HG02623 (cell line): Measurements from ENCODE around the gene ASB4.

ENCODE experiments used
- ATAC-seq: cut with Tn5 transposase; IDR thresholded peaks from one replicate; pipeline ENCODE4 v1.9.1; 2021; ENCODE audit warnings: moderate library complexity; ENCODE audit not compliant: unreplicated experiment

ASB4 gene

GRCh38 chr7:95525503-95525902, 39.8 kb downstream of the ASB4 start:
- ATAC-seq: no peak

- no peak for ATAC-seq
These were observed 40.5 kb downstream of the ASB4 start for GRCh38 chr7:95526128-95526738.

- peak; percentile 65 for ATAC-seq
These were observed 41.5 kb downstream of the ASB4 start for GRCh38 chr7:95527033-95527775.

DNA sequence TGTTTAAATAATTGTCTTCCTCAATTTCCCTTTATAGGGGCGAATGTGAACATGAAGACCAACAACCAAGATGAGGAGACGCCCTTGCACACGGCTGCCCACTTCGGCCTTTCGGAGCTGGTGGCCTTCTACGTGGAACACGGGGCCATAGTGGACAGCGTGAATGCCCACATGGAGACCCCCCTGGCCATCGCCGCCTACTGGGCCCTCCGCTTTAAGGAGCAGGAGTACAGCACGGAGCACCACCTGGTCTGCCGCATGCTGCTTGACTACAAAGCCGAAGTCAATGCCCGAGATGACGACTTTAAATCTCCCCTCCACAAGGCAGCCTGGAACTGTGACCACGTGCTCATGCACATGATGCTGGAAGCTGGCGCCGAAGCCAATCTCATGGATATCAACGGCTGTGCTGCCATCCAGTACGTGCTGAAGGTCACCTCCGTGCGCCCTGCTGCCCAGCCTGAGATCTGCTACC, 42.1 kb downstream of the ASB4 start:
- no peak for ATAC-seq

DNA sequence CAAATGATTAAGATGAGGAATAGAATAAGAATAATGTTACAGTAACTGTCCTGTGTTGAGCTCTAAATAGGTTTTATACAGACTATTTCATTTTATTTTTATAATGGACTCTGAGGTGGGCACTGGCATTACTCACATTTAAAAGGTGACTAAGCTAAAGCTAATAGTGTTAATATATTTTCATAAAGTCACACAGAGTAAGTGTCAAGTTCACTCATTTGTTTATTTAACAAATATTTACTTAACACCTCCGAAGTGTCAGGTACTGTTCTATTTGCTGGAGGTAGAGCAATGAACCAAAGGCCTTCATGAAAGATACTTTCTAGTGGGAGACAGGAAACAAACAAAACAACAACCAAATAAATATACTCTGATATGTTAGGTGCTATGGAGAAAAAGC, 44.0 kb downstream of the ASB4 start:
- ATAC-seq: no peak

DNA sequence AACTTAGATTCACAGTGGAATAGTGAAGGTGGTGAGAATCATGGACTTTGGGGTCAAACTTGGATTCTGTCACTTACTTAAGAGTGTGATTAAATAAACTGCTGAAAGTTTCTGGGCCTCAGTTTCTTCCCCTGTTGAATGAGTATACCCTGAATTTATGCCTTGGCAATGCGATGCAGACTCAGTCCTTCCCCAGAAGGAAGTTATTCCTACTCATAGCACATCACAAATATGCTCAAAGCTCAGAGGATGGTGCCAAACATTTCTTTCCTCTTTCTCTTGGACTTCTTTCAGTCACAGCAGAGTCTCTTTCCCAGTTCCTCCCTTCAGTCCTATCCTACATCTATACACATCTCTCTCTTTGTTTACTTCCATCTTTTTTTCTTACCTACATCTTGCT, 45.1 kb downstream of the ASB4 start:
- ATAC-seq: no peak

- no peak for ATAC-seq
These were observed 46.0 kb downstream of the ASB4 start for GRCh38 chr7:95531605-95532219.

GRCh38 chr7:95534796-95535195, 49.1 kb downstream of the ASB4 start:
- ATAC-seq: no peak

- no peak for ATAC-seq
These were observed 49.9 kb downstream of the ASB4 start for GRCh38 chr7:95535662-95536061.

DNA sequence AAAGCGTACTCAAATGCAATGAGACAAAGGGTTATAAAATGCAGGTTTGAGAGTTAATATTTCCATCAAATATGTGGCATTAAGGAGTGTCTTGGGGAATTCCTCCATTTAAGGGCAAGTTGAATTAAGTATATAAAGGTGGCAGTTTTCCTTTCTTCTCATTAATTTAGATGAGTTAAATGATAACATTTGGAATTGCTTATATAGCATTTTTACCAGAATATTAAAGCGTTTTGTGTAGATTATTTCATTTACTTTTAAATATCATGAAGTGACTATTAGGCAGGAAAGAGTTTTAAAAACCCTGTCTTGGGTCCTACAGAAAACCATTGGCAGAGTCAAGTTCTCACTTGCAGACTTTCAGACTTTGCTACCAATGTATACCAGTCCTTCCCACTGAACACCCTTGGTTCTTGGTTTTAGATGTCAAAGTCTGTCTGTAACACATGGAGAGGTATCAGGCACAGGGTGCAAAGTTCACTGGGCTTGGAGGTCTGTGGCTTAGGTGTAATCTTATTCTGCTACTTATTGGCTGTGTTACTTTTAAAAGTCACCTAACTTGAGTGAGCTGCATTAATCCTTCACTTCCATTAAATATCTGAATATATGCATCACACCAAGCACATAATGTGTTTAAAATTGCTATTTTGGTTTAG, 51.0 kb downstream of the ASB4 start:
- no peak for ATAC-seq

DNA sequence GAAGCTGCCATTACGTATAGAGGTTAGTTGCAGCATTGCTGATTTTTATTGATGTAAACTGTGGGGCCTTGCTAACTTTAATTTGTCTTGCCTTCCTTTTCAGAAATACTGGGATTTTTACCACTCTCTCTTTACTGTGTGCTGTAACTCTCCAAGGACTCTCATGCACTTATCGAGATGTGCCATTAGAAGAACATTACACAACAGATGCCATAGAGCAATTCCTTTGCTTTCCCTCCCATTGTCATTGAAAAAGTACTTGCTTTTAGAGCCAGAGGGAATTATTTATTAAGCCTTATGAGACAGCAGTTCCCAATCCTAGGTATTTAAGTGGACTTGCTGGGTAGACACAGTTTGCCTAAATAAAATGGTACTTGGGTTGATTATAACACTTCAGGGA, 51.7 kb downstream of the ASB4 start:
- no peak for ATAC-seq

GRCh38 chr7:95539426-95539825, 53.7 kb downstream of the ASB4 start:
- no peak for ATAC-seq

GRCh38 chr7:95540366-95540765, 54.6 kb downstream of the ASB4 start:
- no peak for ATAC-seq

DNA sequence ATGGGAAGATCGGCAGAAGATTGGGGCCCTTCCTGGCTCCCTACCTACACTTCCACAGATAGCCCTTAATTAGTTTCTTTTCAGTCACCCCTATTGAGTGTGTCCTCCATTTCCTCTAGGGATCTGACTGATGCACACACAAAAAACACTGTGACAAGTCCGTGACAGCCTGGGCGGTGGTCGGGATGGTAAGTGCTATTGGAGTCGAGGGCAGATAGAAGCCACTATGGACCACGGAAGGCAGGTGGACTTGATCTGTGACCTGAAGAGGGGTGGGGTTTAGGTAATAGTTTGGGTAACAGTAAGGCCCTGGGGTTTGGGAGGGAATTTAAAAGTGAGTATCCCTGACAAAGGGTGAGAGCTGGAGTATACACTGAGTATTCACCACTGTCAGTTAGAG, 57.6 kb downstream of the ASB4 start:
- ATAC-seq: no peak

- no peak for ATAC-seq
These were observed 58.4 kb downstream of the ASB4 start for GRCh38 chr7:95544171-95544570.

GRCh38 chr7:95545007-95545615, 59.4 kb downstream of the ASB4 start:
- ATAC-seq: no peak

GRCh38 chr7:95545673-95546072, 59.9 kb downstream of the ASB4 start:
- no peak for ATAC-seq

DNA sequence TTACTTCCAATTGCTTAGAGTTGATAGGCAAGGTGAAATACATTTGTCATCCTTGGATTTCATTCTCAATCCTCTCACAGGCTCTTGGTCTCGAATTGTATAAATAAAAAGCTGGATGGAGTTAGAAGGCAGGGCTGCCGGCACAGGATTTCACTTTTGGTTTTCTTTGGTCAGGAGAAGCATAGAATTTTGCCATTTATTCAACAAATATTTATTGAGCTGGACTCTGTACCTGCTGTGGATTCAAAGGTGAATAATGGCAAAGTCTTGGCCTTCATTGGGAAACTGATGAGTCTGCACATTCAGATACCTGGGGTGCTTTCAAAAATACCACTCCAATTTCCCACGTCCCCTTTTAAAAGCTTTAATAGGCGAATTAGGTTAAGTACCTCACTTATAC, 60.9 kb downstream of the ASB4 start:
- no peak for ATAC-seq

DNA sequence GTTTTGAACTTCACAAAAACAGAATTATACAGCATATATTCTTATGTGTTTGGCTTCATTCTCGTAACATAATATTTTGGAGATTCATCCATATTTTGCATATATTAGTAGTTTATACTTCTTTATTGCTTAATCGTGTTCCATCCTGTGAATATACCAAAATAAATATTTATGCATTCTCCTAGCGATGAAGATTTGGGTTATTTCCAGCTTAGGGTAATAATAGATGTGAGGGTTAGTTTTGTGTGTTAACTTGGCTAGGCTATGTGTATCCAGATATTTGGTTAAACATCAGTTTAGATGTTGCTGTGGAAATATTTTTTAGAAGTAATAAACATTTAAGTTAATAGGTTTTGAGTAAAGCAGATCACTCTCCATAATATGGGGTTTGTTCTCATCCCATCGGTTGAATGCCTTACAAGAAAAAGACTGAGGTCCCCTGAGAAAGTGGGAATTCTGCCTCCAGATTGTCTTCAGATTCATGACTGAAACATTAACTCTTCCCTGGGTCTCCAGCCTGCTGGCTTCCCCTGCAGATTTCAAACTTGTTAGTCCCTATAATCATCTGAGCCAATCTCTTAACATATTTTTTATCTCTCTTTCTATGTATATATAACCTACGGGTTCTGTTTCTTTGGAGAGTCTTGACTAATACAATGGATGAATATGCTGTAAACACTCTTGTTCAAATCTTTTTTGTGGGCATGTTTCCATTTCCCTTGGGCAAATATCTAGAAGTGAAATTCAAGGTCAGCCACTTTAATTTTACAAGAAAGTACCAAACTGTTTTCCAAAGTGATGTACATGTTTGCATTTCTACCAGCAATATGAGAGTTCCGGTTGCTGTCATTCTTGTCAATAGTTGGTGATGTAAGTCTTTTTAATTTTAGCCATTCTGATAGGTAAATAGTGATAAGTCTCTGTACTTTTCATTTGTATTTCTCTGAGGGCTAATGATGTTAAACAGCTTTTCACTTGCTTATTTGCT, 61.9 kb downstream of the ASB4 start:
- no peak for ATAC-seq
